Measurements from ENCODE around the gene XPR1.

GRCh38 chr1:180670681-180671080 lies 38.9 kb downstream of the XPR1 start:
- TF ChIP-seq SP1 (IDR thresholded peaks at IDR 0.05; ENCODE audit: low read depth) = no peak
- TF ChIP-seq, protein P1, sequence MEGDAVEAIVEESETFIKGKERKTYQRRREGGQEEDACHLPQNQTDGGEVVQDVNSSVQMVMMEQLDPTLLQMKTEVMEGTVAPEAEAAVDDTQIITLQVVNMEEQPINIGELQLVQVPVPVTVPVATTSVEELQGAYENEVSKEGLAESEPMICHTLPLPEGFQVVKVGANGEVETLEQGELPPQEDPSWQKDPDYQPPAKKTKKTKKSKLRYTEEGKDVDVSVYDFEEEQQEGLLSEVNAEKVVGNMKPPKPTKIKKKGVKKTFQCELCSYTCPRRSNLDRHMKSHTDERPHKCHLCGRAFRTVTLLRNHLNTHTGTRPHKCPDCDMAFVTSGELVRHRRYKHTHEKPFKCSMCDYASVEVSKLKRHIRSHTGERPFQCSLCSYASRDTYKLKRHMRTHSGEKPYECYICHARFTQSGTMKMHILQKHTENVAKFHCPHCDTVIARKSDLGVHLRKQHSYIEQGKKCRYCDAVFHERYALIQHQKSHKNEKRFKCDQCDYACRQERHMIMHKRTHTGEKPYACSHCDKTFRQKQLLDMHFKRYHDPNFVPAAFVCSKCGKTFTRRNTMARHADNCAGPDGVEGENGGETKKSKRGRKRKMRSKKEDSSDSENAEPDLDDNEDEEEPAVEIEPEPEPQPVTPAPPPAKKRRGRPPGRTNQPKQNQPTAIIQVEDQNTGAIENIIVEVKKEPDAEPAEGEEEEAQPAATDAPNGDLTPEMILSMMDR (IDR thresholded peaks at IDR 0.05 in 2 of 3, conservative IDR thresholded peaks at IDR 0.05 in 1 of 3; ENCODE audit: borderline replicate concordance in 1 of 3, insufficient read depth in 1 of 3, low read depth in 2 of 3, low read length in 2 of 3) = no peak
- TF ChIP-seq EZH2phosphoT487 (IDR thresholded peaks at IDR 0.05; ENCODE audit: borderline replicate concordance) = no peak
- TF ChIP-seq, protein P2, sequence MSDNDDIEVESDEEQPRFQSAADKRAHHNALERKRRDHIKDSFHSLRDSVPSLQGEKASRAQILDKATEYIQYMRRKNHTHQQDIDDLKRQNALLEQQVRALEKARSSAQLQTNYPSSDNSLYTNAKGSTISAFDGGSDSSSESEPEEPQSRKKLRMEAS (IDR thresholded peaks at IDR 0.05) = no peak
- no peak for TF ChIP-seq EZH2 (IDR thresholded peaks at IDR 0.05)
- TF ChIP-seq ZNF274 (IDR thresholded peaks at IDR 0.05; ENCODE audit: low read depth, low read length) = no peak
- TF ChIP-seq JUND (IDR thresholded peaks at IDR 0.05) = no peak

Measured in HCT116 (cell line).